Measurements from ENCODE around the gene SELENON.

DNA sequence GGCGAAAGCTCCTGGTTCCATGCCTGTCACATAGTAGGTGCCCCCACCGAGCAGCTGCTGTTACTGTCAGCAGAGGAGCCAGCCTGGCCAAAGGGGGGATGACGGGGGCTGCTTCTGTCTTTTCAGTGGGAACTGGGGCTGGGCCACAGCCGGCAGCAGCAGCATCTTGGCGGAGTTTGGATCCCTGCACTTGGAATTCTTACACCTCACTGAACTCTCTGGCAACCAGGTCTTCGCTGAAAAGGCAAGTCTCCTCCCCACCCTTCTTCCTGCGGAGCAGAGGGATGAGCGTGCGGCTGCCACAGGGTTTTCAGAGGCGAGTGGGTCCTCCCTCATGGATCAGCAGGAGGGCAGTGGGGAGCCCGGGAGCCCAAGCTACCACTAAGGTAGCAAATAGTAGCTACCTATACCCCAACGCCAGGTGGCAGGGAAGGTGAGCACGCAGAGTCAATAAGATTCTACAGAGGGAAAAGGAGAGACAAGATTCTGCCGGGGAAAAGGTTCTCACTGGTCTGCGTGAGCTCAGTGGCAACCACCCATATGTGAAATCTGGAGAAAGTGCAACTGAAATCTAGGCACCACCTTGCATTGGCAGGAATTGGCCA, 41.4 kb upstream of the SELENON start:
- no peak for TF ChIP-seq POLR2A (IDR thresholded peaks at IDR 0.05; ENCODE audit: low read depth, low read length)
- TF ChIP-seq PAX5 (IDR thresholded peaks at IDR 0.05; ENCODE audit: insufficient read depth, low read length, severe bottlenecking) = no peak
- no peak for TF ChIP-seq TAF1 (IDR thresholded peaks at IDR 0.05; ENCODE audit: low read depth, low read length)
- TF ChIP-seq POLR2AphosphoS5 (IDR thresholded peaks at IDR 0.05; ENCODE audit: low read depth, low read length) = no peak
- no peak for TF ChIP-seq SPI1 (IDR thresholded peaks at IDR 0.05; ENCODE audit: low read depth, low read length)
- no peak for TF ChIP-seq POU2F2 (IDR thresholded peaks at IDR 0.05; ENCODE audit: low read depth, low read length)

Measured in GM12891 (cell line).